ENCODE data around the gene NUP214. TPM values are rescaled to one million over a fixed set of nuclear protein-coding genes. Genes with fewer than 3 reads are reported as not detected.

NUP214 gene
- total RNA-seq, 1 experiment from 2014 or later: 34.9 TPM

DNA sequence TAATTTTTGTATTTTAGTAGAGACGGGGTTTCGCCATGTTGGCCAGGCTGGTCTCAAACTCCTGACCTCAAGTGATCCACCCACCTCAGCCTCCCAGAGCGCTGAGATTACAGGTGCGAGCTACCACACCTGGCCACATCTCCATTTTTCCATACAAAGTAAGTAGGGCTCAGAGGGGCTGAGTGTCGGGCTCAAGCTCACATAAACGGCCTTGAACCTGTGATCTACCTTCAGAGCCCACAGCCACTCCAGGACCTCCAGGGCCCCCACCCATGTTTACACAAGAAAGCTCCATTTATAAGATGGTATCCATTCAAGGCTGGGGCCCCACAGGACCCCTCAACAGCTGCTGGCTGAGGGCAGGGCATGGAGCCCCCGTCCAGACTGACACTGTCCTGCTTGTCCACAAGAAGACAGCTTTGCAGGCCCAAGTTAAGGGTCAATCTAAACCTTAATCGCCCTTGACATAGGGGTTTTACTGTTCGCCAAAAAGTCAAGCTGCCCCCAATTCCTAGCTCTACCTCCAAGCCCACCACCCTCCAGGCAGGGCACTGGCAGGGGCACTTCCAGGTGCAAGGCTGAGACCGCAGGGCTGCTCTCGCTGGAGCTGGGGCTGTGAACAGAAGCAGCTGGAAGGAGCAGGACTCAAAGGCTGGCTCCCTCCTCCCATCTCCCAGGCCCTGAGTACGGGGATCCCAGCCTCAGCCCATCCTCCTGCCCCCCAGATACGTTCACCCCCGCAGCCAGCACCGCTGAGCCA lies 132.1 kb downstream of the NUP214 start:
- DNase-seq (ENCODE audit: low read depth, low spot score): no peak
- Histone ChIP-seq H3K27me3 (ENCODE audit: control insufficient read depth, insufficient read depth, low read length) (no peaks in the 10 kb centered on the region), H3K4me3 (ENCODE audit: low read depth in 2 of 2, low read length in 2 of 2) (no peak overlapping the region), H3K4me1 (ENCODE audit: control insufficient read depth, insufficient read depth, low read length) (no peaks in the 10 kb centered on the region), H3K9me3 (ENCODE audit: control insufficient read depth, insufficient read depth, low read depth, low read length) (no peaks in the 10 kb centered on the region), H3K27ac (ENCODE audit: low read length) (no peak overlapping the region), H3K36me3 (ENCODE audit: control insufficient read depth, insufficient read depth, low read length) (no peaks in the 10 kb centered on the region)
- CTCF ChIA-PET: interaction anchor here (0.9 kb wide), 1 partner anchor 220 kb away, joined by 3 read pairs; no protein-coding TSS in a partner anchor
- intact Hi-C loops (cut with micrococcal nuclease; ENCODE audit: unreplicated experiment): no loop called here
- TF ChIP-seq SIN3A (IDR thresholded peaks at IDR 0.05; ENCODE audit: borderline replicate concordance, insufficient read depth, low read depth, low read length) (no peak), TCF7L2 (IDR thresholded peaks at IDR 0.05; ENCODE audit: low read depth, low read length) (no peak), POLR2AphosphoS5 (IDR thresholded peaks at IDR 0.05; ENCODE audit: low read depth, low read length) (no peak)
- TF ChIP-seq, protein P1, sequence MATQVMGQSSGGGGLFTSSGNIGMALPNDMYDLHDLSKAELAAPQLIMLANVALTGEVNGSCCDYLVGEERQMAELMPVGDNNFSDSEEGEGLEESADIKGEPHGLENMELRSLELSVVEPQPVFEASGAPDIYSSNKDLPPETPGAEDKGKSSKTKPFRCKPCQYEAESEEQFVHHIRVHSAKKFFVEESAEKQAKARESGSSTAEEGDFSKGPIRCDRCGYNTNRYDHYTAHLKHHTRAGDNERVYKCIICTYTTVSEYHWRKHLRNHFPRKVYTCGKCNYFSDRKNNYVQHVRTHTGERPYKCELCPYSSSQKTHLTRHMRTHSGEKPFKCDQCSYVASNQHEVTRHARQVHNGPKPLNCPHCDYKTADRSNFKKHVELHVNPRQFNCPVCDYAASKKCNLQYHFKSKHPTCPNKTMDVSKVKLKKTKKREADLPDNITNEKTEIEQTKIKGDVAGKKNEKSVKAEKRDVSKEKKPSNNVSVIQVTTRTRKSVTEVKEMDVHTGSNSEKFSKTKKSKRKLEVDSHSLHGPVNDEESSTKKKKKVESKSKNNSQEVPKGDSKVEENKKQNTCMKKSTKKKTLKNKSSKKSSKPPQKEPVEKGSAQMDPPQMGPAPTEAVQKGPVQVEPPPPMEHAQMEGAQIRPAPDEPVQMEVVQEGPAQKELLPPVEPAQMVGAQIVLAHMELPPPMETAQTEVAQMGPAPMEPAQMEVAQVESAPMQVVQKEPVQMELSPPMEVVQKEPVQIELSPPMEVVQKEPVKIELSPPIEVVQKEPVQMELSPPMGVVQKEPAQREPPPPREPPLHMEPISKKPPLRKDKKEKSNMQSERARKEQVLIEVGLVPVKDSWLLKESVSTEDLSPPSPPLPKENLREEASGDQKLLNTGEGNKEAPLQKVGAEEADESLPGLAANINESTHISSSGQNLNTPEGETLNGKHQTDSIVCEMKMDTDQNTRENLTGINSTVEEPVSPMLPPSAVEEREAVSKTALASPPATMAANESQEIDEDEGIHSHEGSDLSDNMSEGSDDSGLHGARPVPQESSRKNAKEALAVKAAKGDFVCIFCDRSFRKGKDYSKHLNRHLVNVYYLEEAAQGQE (IDR thresholded peaks at IDR 0.05; ENCODE audit: insufficient read depth in 1 of 2, low read depth in 2 of 2, low read length in 1 of 2): no peak
- TF ChIP-seq, protein P2, sequence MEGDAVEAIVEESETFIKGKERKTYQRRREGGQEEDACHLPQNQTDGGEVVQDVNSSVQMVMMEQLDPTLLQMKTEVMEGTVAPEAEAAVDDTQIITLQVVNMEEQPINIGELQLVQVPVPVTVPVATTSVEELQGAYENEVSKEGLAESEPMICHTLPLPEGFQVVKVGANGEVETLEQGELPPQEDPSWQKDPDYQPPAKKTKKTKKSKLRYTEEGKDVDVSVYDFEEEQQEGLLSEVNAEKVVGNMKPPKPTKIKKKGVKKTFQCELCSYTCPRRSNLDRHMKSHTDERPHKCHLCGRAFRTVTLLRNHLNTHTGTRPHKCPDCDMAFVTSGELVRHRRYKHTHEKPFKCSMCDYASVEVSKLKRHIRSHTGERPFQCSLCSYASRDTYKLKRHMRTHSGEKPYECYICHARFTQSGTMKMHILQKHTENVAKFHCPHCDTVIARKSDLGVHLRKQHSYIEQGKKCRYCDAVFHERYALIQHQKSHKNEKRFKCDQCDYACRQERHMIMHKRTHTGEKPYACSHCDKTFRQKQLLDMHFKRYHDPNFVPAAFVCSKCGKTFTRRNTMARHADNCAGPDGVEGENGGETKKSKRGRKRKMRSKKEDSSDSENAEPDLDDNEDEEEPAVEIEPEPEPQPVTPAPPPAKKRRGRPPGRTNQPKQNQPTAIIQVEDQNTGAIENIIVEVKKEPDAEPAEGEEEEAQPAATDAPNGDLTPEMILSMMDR (IDR thresholded peaks at IDR 0.05): no peak
- in situ Hi-C loops (cut with HindIII; ENCODE audit: low pct_unique_long_range_greater_than_20kb, low sequenced_read_pairs): no loop called here
- POLR2A ChIA-PET: no interaction called here
- ATAC-seq: no peak
- no TSS peak for BruUV-seq (replicated peaks)

DNA sequence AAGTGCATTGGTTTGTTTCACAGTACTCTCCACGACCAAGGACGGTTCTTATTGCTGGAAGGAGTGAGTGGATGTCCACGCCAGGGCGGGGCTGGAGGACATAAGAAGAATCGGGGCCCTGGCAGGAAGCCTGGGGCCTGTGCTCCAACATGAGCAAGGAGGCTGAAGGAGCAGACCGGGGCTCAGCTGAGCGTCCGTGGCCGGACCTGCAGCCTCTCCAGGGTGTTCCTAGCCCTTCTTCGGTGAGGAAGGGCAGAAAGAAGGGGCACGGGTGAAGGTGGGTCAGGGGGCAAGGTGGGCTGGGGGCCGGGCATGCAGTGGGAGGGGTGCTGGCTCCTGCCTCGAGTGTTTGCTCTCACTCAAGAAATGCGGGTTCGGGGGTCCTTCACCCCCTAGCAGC lies 132.8 kb downstream of the NUP214 start:
- Histone ChIP-seq H3K36me3 (ENCODE audit: control insufficient read depth, insufficient read depth, low read length) (no peaks in the 10 kb centered on the region), H3K4me3 (ENCODE audit: low read depth in 2 of 2, low read length in 2 of 2) (no peak overlapping the region), H3K9me3 (ENCODE audit: control insufficient read depth, insufficient read depth, low read depth, low read length) (no peaks in the 10 kb centered on the region), H3K27me3 (ENCODE audit: control insufficient read depth, insufficient read depth, low read length) (no peaks in the 10 kb centered on the region), H3K4me1 (ENCODE audit: control insufficient read depth, insufficient read depth, low read length) (no peaks in the 10 kb centered on the region), H3K27ac (ENCODE audit: low read length) (no peak overlapping the region)
- DNase-seq (ENCODE audit: low read depth, low spot score) (no peak), ATAC-seq (no peak)
- in situ Hi-C loops (cut with HindIII; ENCODE audit: low pct_unique_long_range_greater_than_20kb, low sequenced_read_pairs): no loop called here
- intact Hi-C loops (cut with micrococcal nuclease; ENCODE audit: unreplicated experiment): no loop called here
- ChIA-PET CTCF (interaction anchor here (0.9 kb wide), 1 partner anchor 221 kb away, joined by 3 read pairs; no protein-coding TSS in a partner anchor), POLR2A (no interaction called here)
- TF ChIP-seq, protein P2 (IDR thresholded peaks at IDR 0.05): no peak
- TF ChIP-seq TCF7L2 (IDR thresholded peaks at IDR 0.05; ENCODE audit: low read depth, low read length) (no peak), SIN3A (IDR thresholded peaks at IDR 0.05; ENCODE audit: borderline replicate concordance, insufficient read depth, low read depth, low read length) (no peak), POLR2AphosphoS5 (IDR thresholded peaks at IDR 0.05; ENCODE audit: low read depth, low read length) (no peak)
- TF ChIP-seq, protein P1 (IDR thresholded peaks at IDR 0.05; ENCODE audit: insufficient read depth in 1 of 2, low read depth in 2 of 2, low read length in 1 of 2): no peak
- BruUV-seq (replicated peaks): no TSS peak

Data from Panc1 (cell line).